Stimulated activated naive CD8-positive, alpha-beta T cell treated with anti-CD3 and anti-CD28 coated beads, Interleukin-15, amount 100 ng/mL, for 72 hours (primary cell): ENCODE measurements around the gene MAPK8IP3.

Experiments
- ATAC-seq: fragments of 150-1000 bp; cut with Tn5 transposase; 2 replicates; pipeline ENCODE4 v1.10.0; 2021; ENCODE audit warnings: mild to moderate bottlenecking, moderate library complexity
- DNase-seq, 2 donors: peaks; one replicate each; pipeline ENCODE4 v3.0.0; 2021 to 2022
- H3K27ac Mint-ChIP-seq, 2 donors: one replicate each; pipeline ENCODE4 v1.8.0; 2022; ENCODE audit warnings: mild to moderate bottlenecking in 2 of 2, mixed read lengths in 2 of 2, moderate library complexity in 2 of 2
- H3K27me3 Mint-ChIP-seq: one replicate; pipeline ENCODE4 v1.8.0; 2022; ENCODE audit warnings: mixed read lengths
- H3K4me1 Mint-ChIP-seq: one replicate; pipeline ENCODE4 v1.8.0; 2022; ENCODE audit warnings: mild to moderate bottlenecking, mixed read lengths
- H3K4me3 Mint-ChIP-seq, 2 donors: one replicate each; pipeline ENCODE4 v1.8.0; 2022; ENCODE audit warnings: mild to moderate bottlenecking in 2 of 2, mixed read lengths in 2 of 2, moderate library complexity in 1 of 2
- H3K9me3 Mint-ChIP-seq, 2 donors: one replicate each; pipeline ENCODE4 v1.8.0; 2022; ENCODE audit warnings: mixed read lengths in 2 of 2

Gene MAPK8IP3

GRCh38 chr16:1769402-1770300, 63.7 kb downstream of the MAPK8IP3 start:
- H3K9me3 Mint-ChIP-seq, result no peaks in the 10 kb centered on the region
- H3K4me3 Mint-ChIP-seq, result peak overlapping the region; percentile 85 to 93
- peak overlapping the region in 1 of 2 donors; percentile 88 for H3K27ac Mint-ChIP-seq
- H3K27me3 Mint-ChIP-seq, result no peaks in the 10 kb centered on the region
- ATAC-seq (no peak), DNase-seq (no peak)
- peaks cover 42% of the 10 kb centered on the region for H3K4me1 Mint-ChIP-seq

- no peaks in the 10 kb centered on the region for H3K9me3 Mint-ChIP-seq
- ATAC-seq, result peak; percentile 41
- H3K27me3 Mint-ChIP-seq, result no peaks in the 10 kb centered on the region
- peak overlapping the region; percentile 19 to 88 for H3K27ac Mint-ChIP-seq
- peak overlapping the region; percentile 85 to 93 for H3K4me3 Mint-ChIP-seq
- DNase-seq, result peak; percentile 53 to 67
- peaks cover 48% of the 10 kb centered on the region for H3K4me1 Mint-ChIP-seq
Measured at GRCh38 chr16:1770328-1771187, 64.6 kb downstream of the MAPK8IP3 start.

- Mint-ChIP-seq H3K9me3 (no peaks in the 10 kb centered on the region), H3K27me3 (no peaks in the 10 kb centered on the region), H3K27ac (peak within 1 kb of the TSS; percentile 84 to 96), H3K4me3 (peak within 1 kb of the TSS; percentile 93 to 96), H3K4me1 (peaks cover 48% of the 10 kb centered on the region)
- peak; percentile 78 to 81 for DNase-seq
- ATAC-seq, result peak; percentile 63
Measured at GRCh38 chr16:1771188-1771863, 65.3 kb downstream of the MAPK8IP3 start, which contains the start of gene NME3. TSS of gene NME3 (minus strand) at chr16:1771543. CDS start at chr16:1771534, 9 bp downstream.

GRCh38 chr16:1771864-1772361, 65.9 kb downstream of the MAPK8IP3 start:
- Mint-ChIP-seq H3K4me1 (peaks cover 48% of the 10 kb centered on the region), H3K27me3 (no peaks in the 10 kb centered on the region), H3K9me3 (no peaks in the 10 kb centered on the region), H3K27ac (peak overlapping the region; percentile 84 to 96), H3K4me3 (peak overlapping the region; percentile 93 to 96)
- no peak for ATAC-seq
- DNase-seq, result no peak

- ATAC-seq (peak; percentile 31), DNase-seq (peak; percentile 61 to 72)
- Mint-ChIP-seq H3K4me3 (peak within 1 kb of the TSS; percentile 93 to 96), H3K27me3 (no peaks in the 10 kb centered on the region), H3K9me3 (no peaks in the 10 kb centered on the region), H3K4me1 (peaks cover 48% of the 10 kb centered on the region), H3K27ac (peak within 1 kb of the TSS; percentile 90 to 98)
Measured at GRCh38 chr16:1772362-1772907, 66.4 kb downstream of the MAPK8IP3 start, which contains the start of gene EME2. TSS of gene EME2 (plus strand) at chr16:1772810. CDS start at chr16:1773228, 418 bp downstream.

- H3K9me3 Mint-ChIP-seq, result no peaks in the 10 kb centered on the region
- H3K27ac Mint-ChIP-seq, result peak within 1 kb of the TSS; percentile 90 to 98
- H3K4me3 Mint-ChIP-seq, result peak within 1 kb of the TSS; percentile 93 to 96
- ATAC-seq (peak; percentile 73), DNase-seq (peak; percentile 82 to 86)
- peaks cover 46% of the 10 kb centered on the region for H3K4me1 Mint-ChIP-seq
- no peaks in the 10 kb centered on the region for H3K27me3 Mint-ChIP-seq
Measured at GRCh38 chr16:1772908-1773702, 67.1 kb downstream of the MAPK8IP3 start, which contains the start of gene MRPS34. TSS of gene MRPS34 (minus strand) at chr16:1773134. CDS start at chr16:1773119, 15 bp downstream.

GRCh38 chr16:1773703-1774447, 67.9 kb downstream of the MAPK8IP3 start:
- H3K9me3 Mint-ChIP-seq, result no peaks in the 10 kb centered on the region
- H3K4me3 Mint-ChIP-seq, result peak overlapping the region; percentile 93 to 96
- DNase-seq, result peak in 1 of 2 donors; percentile 42
- ATAC-seq, result no peak
- no peaks in the 10 kb centered on the region for H3K27me3 Mint-ChIP-seq
- peak overlapping the region; percentile 25 to 86 for H3K27ac Mint-ChIP-seq
- H3K4me1 Mint-ChIP-seq, result peaks cover 39% of the 10 kb centered on the region

GRCh38 chr16:1774448-1774780, 68.4 kb downstream of the MAPK8IP3 start:
- ATAC-seq, result no peak
- Mint-ChIP-seq H3K4me1 (peaks cover 33% of the 10 kb centered on the region), H3K9me3 (no peaks in the 10 kb centered on the region), H3K27ac (peak overlapping the region in 1 of 2 donors; percentile 12), H3K27me3 (no peaks in the 10 kb centered on the region), H3K4me3 (peak overlapping the region; percentile 93 to 96)
- DNase-seq, result no peak

- H3K9me3 Mint-ChIP-seq, result no peaks in the 10 kb centered on the region
- DNase-seq, result no peak
- peak overlapping the region in 1 of 2 donors; percentile 83 for H3K27ac Mint-ChIP-seq
- H3K27me3 Mint-ChIP-seq, result no peaks in the 10 kb centered on the region
- H3K4me1 Mint-ChIP-seq, result peaks cover 25% of the 10 kb centered on the region
- ATAC-seq, result no peak
- H3K4me3 Mint-ChIP-seq, result peak overlapping the region; percentile 37 to 96
Measured at GRCh38 chr16:1775006-1775845, 69.2 kb downstream of the MAPK8IP3 start.

- ATAC-seq, result no peak
- Mint-ChIP-seq H3K9me3 (no peaks in the 10 kb centered on the region), H3K27me3 (no peaks in the 10 kb centered on the region), H3K4me1 (peaks cover 23% of the 10 kb centered on the region), H3K4me3 (no peak overlapping the region), H3K27ac (peak overlapping the region in 1 of 2 donors; percentile 42)
- DNase-seq, result no peak
Measured at GRCh38 chr16:1775846-1776671, 70.1 kb downstream of the MAPK8IP3 start.

GRCh38 chr16:1776672-1776955, 70.6 kb downstream of the MAPK8IP3 start:
- Mint-ChIP-seq H3K27ac (peak overlapping the region in 1 of 2 donors; percentile 48), H3K27me3 (no peaks in the 10 kb centered on the region), H3K4me3 (no peak overlapping the region), H3K9me3 (no peaks in the 10 kb centered on the region), H3K4me1 (peaks cover 28% of the 10 kb centered on the region)
- DNase-seq (no peak), ATAC-seq (no peak)

GRCh38 chr16:1776991-1777374, 71.0 kb downstream of the MAPK8IP3 start:
- no peak overlapping the region for H3K4me3 Mint-ChIP-seq
- DNase-seq, result no peak
- H3K27ac Mint-ChIP-seq, result no peak overlapping the region
- peaks cover 29% of the 10 kb centered on the region for H3K4me1 Mint-ChIP-seq
- no peak for ATAC-seq
- no peaks in the 10 kb centered on the region for H3K27me3 Mint-ChIP-seq
- no peaks in the 10 kb centered on the region for H3K9me3 Mint-ChIP-seq
